Measurements from ENCODE around the gene PCDH9. TPM values are rescaled to one million over a fixed set of nuclear protein-coding genes. Genes with fewer than 3 reads are reported as not detected.

PCDH9 gene
- total and polyA plus RNA-seq, 8 donors = 2.0 to 11.6 (median 3.1) TPM

DNA sequence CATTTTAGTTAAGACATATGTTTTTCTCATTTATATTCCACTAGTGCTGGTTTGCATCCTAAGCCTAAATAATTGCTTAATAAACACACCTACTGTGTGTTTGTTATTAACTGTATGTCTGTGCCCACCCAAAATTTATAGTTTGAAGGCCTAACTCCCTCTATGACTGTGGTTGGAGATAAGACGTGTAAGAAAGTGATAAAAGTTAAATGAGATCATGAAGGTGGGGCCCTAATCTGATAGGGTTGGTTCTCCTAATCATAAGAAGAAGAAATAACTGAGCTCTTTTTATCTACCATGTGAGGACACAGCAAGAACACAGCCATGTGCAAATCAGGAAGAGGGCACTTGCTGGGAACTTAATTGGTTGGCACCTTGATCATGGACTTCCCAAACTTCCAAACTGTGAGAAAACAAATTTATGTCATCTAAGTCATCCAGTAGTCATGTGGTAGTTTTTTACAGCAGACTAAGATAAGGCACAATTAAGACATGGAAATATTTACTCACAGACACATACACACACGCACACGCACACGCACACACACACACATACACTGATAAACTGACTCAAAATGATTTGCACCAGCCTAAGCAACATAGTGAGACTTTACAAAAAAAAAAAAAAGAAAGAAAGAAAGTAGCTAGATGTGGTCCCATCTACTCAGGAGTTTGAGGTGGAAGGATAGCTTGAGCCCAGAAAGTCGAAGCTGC, 662.1 kb downstream of the PCDH9 start:
- Histone ChIP-seq H3K36me3 (no peaks in the 10 kb centered on the region), H3K27ac (no peak overlapping the region), H3K4me3 (no peak overlapping the region), H3K9me3 (no peaks in the 10 kb centered on the region), H3K27me3 (no peaks in the 10 kb centered on the region), H3K4me1 (no peaks in the 10 kb centered on the region)
- no peak for DNase-seq
- TF ChIP-seq, protein P1, sequence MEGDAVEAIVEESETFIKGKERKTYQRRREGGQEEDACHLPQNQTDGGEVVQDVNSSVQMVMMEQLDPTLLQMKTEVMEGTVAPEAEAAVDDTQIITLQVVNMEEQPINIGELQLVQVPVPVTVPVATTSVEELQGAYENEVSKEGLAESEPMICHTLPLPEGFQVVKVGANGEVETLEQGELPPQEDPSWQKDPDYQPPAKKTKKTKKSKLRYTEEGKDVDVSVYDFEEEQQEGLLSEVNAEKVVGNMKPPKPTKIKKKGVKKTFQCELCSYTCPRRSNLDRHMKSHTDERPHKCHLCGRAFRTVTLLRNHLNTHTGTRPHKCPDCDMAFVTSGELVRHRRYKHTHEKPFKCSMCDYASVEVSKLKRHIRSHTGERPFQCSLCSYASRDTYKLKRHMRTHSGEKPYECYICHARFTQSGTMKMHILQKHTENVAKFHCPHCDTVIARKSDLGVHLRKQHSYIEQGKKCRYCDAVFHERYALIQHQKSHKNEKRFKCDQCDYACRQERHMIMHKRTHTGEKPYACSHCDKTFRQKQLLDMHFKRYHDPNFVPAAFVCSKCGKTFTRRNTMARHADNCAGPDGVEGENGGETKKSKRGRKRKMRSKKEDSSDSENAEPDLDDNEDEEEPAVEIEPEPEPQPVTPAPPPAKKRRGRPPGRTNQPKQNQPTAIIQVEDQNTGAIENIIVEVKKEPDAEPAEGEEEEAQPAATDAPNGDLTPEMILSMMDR (IDR thresholded peaks at IDR 0.05) = no peak
- ATAC-seq = no peak
- intact Hi-C loops (cut with DNase I) = no loop called here

DNA sequence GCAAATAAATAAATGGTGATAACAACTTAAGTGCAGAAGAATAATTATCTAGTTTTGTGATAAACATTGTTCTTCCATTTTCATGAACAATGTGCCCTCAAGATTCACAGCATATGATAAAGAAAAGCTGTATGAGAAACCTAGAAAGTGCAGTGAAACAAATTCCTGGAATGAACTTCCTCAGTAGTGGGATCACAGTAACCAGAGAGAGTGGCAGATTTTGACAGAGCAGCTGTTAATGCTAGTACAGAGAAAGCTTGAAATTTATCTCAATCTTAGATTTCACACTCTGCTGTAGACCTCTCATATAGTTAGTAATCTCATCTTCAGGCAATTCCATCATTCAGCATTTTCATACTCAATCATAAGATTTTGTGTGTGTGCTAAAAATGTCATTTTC, 664.9 kb downstream of the PCDH9 start:
- H3K27me3 ChIP-seq = no peaks in the 10 kb centered on the region
- H3K4me1 ChIP-seq = no peaks in the 10 kb centered on the region
- H3K27ac ChIP-seq = no peak overlapping the region
- intact Hi-C loops (cut with DNase I) = no loop called here
- no peak overlapping the region for H3K4me3 ChIP-seq
- H3K36me3 ChIP-seq = no peaks in the 10 kb centered on the region
- TF ChIP-seq, protein P1 (IDR thresholded peaks at IDR 0.05) = no peak
- H3K9me3 ChIP-seq = peaks cover 0 to 2% of the 10 kb centered on the region in 2 donors
- ATAC-seq = no peak
- no peak for DNase-seq

DNA sequence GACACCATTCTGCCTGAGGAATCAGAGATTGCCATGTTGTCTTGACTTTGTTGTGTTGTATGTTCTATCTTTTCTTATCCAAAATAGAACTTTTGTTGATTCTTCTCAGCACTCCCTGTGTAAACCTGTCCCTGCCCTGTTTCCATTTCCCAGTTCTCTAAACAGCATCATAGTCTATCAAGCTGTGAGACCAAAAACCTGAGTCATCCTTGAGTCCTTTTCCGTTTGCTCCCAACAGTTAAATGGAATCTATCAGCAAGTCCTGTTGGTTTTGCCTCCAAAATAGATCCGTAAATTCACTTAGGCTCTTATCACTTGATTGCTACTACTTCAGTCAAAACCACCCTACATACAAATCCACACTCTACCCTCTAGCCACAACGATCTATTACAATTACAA, 667.1 kb downstream of the PCDH9 start:
- Histone ChIP-seq H3K4me1 (no peaks in the 10 kb centered on the region), H3K9me3 (peaks cover 0 to 2% of the 10 kb centered on the region in 2 donors), H3K27me3 (no peaks in the 10 kb centered on the region), H3K27ac (no peak overlapping the region), H3K36me3 (no peaks in the 10 kb centered on the region), H3K4me3 (no peak overlapping the region)
- DNase-seq (no peak), ATAC-seq (no peak)
- TF ChIP-seq, protein P1 (IDR thresholded peaks at IDR 0.05) = no peak
- intact Hi-C loops (cut with DNase I) = no loop called here

DNA sequence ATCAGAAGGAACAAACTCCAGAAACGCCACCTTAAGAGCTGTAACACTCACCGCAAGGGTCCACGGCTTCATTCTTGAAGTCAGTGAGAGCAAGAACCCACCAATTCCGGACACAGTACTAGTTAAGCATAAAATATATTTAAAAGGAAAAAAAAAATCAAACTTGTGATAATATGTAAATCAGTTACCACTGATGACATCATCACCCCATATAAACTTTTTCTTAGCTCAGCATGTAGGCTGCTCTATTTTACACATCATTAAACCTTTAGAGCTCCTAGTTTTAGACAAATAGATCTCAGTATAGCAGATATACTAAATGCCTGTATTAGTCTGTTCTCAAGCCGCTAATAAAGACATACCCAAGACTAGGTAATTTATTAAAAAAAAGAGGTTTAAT, 668.1 kb downstream of the PCDH9 start:
- Histone ChIP-seq H3K9me3 (peaks cover 0 to 2% of the 10 kb centered on the region in 2 donors), H3K36me3 (no peaks in the 10 kb centered on the region), H3K4me3 (no peak overlapping the region), H3K4me1 (no peaks in the 10 kb centered on the region), H3K27ac (no peak overlapping the region), H3K27me3 (no peaks in the 10 kb centered on the region)
- ATAC-seq (no peak), DNase-seq (no peak)
- intact Hi-C loops (cut with DNase I) = no loop called here
- TF ChIP-seq, protein P1 (IDR thresholded peaks at IDR 0.05) = no peak

DNA sequence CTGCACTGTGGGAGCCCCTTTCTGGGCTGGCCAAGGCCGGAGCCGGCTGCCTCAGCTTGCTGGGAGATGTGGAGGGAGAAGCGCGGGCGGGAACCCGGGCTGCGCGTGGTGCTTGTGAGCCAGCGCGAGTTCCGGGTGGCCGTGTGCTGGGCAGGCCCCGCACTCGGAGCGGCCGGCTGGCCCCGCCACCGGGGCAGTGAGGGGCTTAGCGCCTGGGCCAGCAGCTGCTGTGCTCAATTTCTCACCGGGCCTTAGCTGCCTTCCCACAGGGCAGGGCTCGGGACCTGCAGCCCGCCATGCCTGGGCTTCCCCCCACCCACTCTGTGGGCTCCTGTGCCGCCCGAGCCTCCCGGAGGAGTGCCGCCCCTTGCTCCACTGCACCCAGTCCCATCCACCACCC, 669.1 kb downstream of the PCDH9 start:
- DNase-seq = peak in 1 of 4 donors; percentile 58
- TF ChIP-seq, protein P1 (IDR thresholded peaks at IDR 0.05) = no peak
- H3K27me3 ChIP-seq = no peaks in the 10 kb centered on the region
- H3K4me1 ChIP-seq = no peaks in the 10 kb centered on the region
- peaks cover 0 to 2% of the 10 kb centered on the region in 2 donors for H3K9me3 ChIP-seq
- no peak overlapping the region for H3K4me3 ChIP-seq
- ATAC-seq = no peak
- H3K27ac ChIP-seq = no peak overlapping the region
- no peaks in the 10 kb centered on the region for H3K36me3 ChIP-seq
- intact Hi-C loops (cut with DNase I) = no loop called here

Data from left lung (tissue), 10 donors.